HG02870 (cell line): Measurements from ENCODE around the gene UBL4A.

Source experiments
- ATAC-seq: cut with Tn5 transposase; IDR thresholded peaks from one replicate; pipeline ENCODE4 v1.9.1; 2021; ENCODE audit warnings: mild to moderate bottlenecking, moderate library complexity; ENCODE audit not compliant: unreplicated experiment

Gene UBL4A

DNA sequence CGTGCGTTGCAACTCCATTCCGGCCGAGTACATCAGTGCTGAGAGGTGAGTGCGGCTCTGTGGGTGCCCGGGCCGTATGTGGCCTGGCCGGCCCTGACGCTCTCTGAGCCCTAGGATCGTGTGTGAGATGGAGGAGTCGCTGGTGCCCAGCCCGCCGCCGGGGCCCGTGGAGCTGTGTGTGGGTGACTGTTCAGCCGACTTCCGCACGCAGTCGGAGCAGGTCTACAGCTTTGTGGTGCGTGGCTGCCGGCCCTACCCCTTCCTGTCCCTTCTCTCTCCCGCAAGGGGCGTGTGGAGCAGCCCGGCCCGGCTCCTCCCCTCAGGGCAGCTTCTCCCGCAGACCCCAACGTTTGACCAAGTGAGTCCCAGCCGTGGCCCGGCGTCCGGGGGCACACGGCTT is 20.4 kb downstream of the UBL4A start:
- ATAC-seq = no peak

DNA sequence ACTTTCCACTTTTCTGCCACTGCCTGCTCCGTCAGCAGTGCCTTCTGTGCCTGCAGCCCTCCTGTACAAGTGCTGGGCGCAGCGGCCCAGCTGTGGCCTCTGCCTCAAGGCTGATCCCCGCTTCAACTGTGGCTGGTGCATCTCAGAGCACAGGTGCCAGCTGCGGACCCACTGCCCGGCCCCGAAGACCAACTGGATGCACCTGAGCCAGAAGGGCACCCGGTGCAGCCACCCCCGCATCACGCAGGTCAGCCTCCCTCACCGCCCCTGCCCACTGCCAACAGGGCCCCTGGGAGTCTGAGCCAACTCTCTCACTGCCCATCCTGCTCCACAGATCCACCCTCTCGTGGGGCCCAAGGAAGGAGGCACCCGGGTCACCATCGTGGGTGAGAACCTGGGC is 20.8 kb downstream of the UBL4A start:
- no peak for ATAC-seq

DNA sequence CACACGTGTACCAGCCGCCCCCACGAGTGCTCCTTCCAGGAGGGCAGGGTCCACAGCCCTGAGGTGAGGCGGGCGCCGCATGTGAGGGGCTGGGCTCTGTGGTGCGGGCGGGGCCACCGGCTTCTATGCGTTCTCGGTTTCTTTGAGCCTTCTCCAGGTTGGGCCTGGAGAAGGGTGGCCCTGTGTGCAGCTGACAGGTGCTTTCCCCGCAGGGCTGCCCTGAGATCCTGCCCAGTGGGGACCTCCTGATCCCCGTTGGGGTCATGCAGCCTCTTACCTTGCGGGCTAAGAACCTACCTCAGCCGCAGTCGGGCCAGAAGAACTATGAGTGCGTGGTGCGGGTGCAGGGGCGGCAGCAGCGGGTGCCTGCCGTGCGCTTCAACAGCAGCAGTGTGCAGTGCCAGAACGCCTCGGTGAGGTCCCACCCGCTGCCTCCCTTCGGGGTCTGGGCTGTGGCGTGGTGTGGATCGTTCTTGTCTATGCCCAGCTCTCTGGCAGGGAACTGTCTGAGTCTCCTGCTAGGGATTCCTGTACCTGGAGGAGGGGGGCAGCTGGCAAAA is 21.5 kb downstream of the UBL4A start:
- ATAC-seq = no peak

DNA sequence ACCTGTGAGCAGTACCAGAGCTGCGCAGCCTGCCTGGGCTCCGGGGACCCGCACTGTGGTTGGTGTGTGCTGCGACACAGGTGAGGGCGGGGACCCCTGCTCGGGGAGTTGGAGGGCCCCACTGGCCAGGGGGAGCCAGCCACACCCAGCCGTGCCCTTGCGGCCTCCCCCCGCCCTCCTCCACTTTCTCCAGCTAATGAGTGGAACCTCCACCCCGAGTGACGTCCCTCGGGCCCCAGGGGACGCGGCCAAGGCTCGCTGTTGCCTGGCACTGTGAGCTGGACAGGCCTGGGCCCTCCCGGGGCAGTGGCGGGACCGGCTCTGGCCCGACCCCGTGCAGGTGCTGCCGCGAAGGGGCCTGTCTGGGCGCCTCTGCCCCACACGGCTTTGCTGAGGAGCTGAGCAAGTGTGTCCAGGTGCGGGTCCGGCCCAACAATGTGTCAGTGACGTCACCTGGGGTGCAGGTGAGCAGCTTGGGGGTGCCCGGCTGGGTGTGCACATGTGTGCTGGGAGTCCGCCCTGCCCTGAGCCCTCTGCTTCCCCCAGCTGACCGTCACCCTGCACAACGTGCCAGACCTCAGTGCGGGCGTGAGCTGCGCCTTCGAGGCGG is 22.7 kb downstream of the UBL4A start:
- no peak for ATAC-seq

DNA sequence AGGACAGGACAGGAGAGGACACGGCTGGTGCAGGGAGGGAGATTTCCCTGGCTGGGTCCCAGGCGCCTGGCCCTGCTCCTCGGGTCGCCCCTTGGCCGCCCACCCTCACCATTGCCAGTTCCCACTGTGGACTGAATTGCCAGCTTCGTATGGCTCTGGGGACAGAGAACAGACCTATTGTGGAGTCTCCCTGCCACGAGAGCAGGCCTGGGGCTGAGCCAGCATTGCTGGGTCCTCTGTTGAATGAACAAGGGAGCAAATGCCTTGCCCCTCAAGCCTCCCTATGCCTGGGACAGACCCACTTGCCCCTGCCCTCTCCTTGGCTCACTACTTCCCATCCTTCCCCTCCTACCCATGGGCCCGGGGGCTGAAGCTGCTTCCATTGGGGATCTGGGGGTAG is 24.0 kb downstream of the UBL4A start:
- no peak for ATAC-seq

DNA sequence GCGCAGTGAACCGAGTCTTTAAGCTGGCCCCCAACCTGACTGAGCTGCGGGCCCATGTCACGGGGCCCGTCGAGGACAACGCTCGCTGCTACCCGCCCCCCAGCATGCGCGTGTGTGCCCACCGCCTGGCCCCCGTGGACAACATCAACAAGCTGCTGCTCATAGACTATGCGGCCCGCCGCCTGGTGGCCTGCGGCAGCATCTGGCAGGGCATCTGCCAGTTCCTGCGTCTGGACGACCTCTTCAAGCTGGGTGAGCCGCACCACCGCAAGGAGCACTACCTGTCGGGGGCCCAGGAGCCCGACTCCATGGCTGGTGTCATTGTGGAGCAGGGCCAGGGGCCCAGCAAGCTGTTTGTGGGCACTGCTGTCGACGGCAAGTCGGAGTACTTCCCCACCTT is 26.1 kb downstream of the UBL4A start:
- ATAC-seq = no peak

DNA sequence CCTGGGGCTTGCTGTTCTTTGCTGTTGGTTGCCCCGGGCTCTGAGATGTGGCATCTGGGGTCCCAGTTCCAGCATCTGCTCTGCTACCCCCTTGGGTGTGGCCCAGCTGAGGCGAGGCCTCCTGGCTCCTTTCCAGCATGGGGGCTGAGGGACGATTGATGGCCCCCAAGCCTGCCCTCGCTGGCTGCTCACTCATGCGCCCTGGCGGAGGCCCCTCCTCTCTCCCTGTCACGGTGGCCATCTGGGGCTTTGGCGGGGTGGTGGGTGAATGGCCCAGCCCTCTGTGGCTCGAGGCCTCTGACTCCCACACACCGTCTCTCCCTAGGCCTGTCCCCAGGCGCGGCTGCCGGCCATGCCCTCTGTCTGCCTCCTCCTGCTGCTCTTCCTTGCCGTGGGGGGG is 26.6 kb downstream of the UBL4A start:
- no peak for ATAC-seq

DNA sequence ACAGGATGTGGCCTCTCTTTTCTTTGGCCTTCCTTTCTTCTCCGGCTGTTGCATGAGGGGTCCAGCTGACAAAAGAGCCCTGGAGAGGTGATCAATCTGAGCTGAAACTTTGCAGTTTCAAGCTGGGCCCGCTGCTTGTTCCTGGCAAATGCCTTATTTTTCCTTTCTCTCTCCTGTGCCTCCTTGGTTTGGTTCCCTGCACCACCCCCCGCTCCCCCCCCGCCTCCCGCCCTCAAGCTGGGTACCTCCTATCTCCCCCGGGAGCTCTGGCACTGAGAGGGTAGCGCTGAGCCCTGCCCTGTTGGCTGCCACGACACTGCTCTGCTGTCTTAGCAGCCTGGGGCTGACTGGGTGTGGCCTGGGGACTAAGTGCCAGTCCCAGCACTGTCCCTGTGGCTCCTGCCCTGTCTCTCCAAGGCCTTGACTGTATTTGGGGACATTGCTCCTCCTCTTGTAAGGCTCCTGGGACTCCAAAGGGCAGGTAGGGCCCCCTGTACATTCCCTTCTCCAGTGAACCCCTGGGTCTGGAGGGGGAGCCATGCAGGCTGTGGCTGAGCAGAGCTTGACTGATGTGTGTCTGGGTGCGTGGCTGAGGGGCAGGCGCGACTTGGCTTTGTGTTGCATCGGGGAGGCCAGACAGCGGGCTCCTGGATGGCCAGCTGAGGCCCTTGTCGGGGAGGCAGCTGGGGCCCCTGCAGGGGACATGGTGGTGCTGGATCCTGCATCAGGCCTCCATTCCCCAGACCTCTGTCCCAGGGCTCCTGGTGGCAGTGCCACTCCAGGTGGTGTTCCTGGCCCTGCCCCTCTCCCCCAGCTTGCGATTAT is 27.2 kb downstream of the UBL4A start:
- no peak for ATAC-seq

DNA sequence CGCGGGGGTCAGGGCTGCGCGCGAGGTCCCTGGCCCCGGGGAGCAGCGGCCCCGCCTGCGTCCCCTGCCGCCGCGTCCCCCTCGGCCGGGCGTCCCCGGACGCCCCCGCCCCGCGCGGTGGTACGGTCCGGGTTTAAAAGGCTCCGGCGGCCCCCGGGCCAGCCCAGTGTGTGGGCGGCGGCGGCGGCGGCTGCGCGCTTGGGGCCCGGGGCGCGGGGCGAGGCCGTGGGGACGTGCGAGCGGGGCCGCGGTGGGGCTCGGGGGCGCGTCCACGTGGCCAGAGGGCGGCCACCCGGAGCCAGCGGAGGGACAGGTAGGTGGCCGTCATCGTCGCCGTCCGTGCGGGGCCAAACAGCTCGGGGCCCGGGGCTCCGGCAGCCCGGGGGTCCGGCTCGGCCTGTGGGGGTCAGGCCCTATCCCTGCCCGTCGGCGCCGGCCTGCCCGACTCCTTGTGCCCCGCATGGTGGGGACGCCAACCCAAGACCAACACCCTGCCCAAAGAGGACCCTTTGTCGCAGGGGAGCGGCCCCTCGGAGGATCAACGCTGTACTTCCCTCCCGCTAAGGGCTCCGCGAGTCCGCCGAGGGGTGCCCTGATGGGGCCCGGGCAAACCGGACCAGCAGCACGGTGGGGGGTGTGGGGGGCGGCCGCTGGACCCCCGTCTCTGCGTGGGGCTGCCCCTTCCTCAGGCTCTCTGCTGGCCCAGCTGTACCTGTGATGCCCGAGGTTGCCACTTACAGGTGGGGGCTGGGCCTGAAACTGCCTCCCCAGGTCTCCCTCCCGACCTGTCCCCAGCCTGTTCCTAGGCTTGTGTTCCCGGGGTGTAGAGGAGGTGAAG is 28.1 kb downstream of the UBL4A start, which contains the start of gene PLXNA3:
Gene PLXNA3 (plus strand): TSS at position 166 of the 838 bp plus-strand sequence. CDS start 1,903 bp downstream, outside the sequence.
- ATAC-seq = no peak

DNA sequence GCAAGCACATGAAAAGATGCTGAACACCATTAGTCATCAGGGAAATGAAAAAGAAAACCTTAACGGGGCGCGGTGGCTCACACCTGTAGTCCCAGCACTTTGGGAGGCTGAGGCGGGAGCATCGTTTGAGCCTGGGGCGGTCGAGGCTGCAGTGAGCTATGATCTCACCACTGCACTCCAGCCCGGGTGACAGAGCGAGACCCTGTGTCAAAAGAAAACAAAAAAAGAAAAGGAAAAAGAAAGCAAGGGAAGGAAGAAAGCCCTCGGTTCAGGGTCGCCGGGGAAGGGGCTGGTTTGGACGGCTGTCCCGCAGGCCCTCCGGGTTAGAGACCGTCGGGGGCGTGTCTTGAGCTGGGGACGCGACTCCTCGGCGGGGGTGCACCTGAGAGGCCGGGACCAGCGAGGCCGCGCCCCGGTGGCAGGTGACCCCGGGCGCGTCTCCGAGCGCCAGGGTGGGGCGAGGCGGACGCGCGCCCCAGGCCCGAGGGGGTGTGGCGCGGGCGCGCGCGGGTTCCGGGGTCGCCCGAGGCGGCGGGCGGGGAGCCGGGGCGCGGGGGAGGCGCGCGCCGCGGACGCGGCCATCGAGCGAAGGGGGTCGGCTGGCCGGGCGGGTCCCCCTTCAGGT is 28.8 kb downstream of the UBL4A start:
- ATAC-seq = no peak

DNA sequence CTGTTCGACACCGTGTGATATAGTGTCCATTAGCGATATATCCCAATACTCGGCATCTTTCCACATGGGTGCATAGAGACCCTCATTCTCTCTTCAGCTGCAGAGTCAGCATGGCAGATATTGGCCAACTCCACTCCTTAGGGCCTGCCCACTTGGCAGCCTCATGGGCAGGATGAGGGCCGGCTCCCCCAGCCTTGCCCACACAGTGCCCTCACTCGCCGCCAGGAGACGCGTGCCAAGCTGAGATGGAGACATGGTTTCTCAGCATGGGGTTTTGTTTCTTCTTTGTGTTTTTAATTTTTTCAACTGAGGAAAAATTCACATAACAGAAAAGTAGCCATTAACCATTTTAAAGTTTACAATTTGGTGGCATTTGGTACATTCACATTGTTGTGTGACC is 33.6 kb downstream of the UBL4A start:
- no peak for ATAC-seq

DNA sequence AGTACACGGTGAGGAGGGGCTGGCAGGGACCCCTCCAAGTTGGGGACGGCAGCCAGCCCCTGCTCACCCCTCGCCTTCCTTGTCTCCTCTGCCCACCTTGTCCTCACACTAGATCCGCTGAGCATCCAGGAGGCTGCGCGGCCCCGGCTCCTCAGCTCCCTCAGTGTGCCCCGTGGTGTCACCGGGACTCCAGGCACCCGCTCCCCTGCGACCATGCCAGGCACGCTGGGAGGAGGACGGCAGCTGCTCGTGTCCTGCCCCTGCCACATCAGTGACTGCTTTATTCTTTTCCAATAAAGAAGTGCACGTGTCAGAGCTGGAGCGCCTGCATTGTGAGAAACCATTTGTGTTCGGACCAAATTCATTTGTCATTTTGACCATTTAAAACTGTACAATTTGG is 36.1 kb downstream of the UBL4A start:
- no peak for ATAC-seq

DNA sequence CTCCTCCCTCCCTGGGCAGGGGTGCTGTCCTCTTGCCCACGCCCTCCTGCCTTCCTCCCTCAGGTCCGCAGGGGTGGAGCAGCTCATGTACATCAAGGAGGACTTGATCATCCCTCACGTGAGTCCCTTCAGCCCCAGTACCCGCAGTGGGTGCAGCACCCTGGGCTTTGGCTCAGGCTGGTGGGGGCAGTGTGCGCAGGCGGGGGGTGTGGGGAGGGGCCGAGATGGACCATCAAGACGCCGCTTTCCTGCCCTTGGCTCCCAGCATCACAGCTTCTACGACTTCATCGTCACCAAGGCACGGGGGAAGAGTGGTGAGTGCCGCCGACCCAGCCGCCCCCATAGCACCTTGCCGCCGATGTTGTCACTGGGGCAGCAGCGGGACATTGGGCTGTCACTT is 36.8 kb downstream of the UBL4A start:
- ATAC-seq = no peak

DNA sequence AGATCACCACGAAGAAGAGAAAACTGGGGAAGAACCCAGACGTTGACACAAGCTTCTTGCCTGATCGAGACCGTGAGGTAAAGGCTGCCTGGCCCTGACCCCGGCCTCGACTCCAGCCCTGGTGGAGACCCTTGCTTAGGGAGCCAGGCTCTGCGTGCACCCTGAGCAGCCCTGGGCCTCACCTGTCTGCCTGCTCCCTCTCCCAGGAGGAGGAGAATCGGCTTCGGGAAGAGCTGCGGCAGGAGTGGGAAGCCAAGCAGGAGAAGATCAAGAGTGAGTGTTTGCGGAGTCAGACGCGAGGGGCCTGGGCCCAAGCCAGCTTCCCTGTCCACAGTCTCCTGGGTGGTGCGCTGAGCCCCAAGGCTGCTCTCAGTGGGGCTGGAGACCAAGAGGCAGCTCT is 37.9 kb downstream of the UBL4A start:
- ATAC-seq = no peak

DNA sequence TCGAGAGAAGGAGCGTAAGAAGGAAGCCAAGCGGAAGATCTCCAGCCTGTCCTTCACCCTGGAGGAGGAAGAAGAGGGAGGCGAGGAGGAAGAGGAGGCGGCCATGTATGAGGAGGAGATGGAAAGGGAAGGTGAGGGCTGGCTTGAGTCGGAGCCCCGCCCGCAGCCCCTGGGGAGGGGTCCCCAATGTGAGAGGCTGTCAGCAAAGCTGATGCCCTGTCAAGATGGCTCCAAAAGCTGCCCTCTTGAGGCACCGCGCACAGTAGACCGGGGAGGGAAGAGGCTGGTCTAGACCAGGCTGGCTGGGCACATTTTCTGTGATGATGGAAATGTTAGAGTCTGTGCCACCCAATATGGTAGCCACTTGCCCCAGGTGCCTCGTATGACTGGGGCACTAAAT is 40.0 kb downstream of the UBL4A start:
- ATAC-seq = no peak

DNA sequence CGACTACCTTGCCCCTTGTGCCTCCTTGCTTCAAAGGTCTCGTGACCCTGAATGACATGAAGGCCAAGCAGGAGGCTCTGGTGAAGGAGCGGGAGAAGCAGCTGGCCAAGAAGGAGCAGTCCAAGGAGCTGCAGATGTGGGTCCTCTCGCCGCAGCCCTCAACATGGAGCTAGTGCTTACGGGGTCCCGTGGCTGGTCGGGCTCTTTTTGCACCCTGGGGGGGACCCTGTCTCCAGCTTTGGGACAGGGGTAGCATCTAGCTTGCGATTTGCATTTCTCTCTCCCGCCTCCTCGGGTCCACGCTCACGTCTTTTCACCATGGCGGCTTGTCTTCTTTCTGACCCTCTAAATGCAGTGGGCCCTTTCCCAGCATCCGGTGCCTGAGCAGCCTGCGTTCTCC is 40.6 kb downstream of the UBL4A start:
- ATAC-seq = no peak

DNA sequence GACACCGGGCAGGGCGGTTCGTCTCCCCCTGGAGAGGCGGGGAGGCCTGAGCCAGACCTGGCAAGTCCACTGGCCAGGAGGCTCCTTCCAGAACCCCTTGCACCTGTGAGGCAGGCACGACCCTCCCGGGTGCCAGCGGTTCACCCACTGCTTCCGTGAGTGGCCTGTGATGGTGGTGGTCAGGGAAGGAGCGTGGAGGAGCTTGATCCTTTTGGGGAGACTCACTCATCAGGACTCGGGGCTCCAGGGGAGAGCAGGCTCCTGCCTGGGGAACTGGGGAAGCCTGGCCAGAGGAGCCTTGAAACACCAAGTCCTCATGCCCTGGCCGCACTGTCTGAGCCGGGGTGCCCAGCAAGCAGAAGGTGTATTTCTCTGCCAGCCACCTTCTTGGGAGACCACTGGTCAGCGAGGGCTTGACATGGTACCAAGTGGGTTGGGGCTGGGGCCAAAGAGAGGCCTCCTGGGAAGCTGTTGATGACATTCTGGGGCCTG is 41.6 kb downstream of the UBL4A start:
- ATAC-seq = no peak

DNA sequence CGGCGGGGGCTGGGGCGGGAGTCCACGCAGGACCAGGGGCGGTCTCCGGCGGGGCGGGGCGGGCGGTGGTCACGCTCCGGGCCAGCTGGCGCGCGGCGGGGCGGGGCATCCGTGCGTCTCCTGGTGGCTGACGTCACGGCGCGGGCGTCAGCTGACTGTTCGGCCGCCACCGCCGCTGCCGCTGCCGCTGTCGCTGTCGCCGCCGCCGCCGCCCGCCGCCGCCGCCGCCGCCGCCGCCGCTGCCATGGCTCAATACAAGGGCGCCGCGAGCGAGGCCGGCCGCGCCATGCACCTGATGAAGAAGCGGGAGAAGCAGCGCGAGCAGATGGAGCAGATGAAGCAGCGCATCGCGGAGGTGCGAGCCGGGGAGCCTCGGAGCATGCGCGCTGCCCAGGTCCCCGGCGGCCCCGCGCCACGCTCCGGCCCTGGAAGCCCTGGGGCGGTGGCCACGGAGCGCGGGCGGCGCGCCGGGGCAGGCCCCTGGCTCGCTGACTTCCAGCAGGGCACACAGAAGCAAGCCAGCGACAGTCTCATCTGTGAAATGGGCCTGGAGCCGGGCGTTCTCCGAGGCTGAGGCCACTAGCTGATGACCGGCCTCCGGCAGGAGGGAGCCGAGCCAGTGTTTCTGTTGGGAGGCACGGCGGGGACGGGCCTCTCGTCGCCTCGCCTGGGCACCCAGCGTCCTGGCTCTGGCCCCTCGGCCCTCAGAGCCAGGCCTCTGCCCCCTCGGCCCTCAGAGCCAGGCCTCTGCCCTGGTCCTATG is 42.2 kb downstream of the UBL4A start, which contains the start of gene FAM50A:
Gene FAM50A (plus strand): TSS at position 150 of the 763 bp plus-strand sequence. CDS start 95 bp downstream, at position 245.
- peak; percentile 59 for ATAC-seq

DNA sequence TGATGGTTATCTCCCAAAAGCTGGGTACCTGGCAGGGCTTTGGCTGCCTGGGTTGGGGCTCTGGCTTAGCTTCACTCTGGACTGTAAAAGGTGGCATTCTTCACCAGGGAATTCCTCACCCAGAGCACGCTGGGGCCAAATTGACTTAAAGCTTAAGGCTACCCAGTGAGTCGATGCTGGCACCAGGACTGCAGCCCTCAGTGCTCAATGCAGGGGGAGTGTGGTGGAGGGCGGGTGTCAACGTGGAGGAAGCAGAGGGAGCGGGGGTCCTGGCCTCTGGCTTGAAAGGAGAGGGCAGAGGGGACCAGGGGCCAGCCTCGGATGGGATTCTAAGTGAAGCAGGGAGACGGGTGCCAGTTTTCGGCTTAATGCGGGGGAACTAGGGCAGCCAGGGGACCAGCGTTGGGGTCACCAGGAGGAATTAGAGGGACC is 42.9 kb downstream of the UBL4A start:
- no peak for ATAC-seq
